Vagina (tissue), 2 donors: ENCODE measurements around the gene OR9A4.

Experiments
- POLR2AphosphoS5 ChIP-seq, 2 donors: sonication (generic); formaldehyde crosslinking; IDR thresholded peaks; one replicate each; pipeline ENCODE4 v1.9.0; 2017; ENCODE audit warnings: antibody characterized with exemption in 2 of 2, mild to moderate bottlenecking in 2 of 2, low read depth in 1 of 2; ENCODE audit not compliant: insufficient read depth in 1 of 2
- TF ChIP-seq, protein P1 (sequence below), 3 experiments: fragments of 450-650 bp in 2 of 3; fragments of 200-600 bp in 1 of 3; sonication (generic) in 1 of 3; IDR thresholded peaks; one replicate each; pipeline ENCODE4 v1.5.1; 2017 to 2019; ENCODE audit warnings: antibody characterized with exemption in 3 of 3, mild to moderate bottlenecking in 2 of 3, moderate library complexity in 2 of 3

DNA sequence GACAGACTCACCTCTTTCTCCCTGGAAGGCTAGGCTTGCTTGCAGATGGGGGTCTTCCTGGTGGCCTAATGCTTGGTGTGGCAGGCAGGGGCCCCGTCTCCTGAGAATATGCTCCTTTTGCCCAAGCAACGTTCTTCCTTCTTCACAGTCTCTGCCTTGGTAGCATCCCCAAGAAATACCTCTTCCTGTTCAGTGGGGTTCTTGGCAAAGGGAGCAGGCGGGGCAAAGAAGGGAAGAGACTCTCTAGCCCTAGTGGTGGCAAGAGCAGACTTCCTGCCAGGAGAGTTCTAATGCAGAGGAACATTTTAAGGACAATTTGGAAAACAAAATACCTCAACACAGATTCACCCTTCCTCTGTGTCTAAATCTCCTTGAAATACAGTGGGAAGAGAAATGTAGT, 30.6 kb downstream of the OR9A4 start, which contains the start of gene CLEC5A:
- no peak for TF ChIP-seq POLR2AphosphoS5 (IDR thresholded peaks at IDR 0.05; ENCODE audit: insufficient read depth in 1 of 2, low read depth in 1 of 2)
- TF ChIP-seq, protein P1, sequence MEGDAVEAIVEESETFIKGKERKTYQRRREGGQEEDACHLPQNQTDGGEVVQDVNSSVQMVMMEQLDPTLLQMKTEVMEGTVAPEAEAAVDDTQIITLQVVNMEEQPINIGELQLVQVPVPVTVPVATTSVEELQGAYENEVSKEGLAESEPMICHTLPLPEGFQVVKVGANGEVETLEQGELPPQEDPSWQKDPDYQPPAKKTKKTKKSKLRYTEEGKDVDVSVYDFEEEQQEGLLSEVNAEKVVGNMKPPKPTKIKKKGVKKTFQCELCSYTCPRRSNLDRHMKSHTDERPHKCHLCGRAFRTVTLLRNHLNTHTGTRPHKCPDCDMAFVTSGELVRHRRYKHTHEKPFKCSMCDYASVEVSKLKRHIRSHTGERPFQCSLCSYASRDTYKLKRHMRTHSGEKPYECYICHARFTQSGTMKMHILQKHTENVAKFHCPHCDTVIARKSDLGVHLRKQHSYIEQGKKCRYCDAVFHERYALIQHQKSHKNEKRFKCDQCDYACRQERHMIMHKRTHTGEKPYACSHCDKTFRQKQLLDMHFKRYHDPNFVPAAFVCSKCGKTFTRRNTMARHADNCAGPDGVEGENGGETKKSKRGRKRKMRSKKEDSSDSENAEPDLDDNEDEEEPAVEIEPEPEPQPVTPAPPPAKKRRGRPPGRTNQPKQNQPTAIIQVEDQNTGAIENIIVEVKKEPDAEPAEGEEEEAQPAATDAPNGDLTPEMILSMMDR (IDR thresholded peaks at IDR 0.05) = no peak
